ENCODE measurements around the gene NSG2.

DNA sequence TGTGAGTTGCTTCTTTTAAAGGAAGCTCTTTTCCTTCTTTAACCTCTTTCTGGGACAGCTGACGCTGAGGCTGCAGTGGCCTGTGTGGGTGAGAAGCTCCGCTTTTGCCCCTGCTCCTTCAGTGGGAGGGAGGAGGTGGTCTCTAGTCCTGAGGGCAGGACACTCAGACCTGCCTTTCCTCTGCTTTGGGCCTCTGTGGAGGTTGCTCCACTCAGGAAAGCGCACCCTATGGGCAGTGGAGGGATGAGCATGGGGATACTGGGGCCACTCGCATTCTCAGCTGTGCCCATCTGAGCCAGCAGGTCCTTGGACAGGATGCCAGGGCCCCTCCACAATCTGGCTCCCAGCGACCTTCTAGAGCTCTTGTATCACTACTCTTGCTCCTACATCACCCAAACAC is 111.5 kb downstream of the NSG2 start:
- TF ChIP-seq, protein P1, sequence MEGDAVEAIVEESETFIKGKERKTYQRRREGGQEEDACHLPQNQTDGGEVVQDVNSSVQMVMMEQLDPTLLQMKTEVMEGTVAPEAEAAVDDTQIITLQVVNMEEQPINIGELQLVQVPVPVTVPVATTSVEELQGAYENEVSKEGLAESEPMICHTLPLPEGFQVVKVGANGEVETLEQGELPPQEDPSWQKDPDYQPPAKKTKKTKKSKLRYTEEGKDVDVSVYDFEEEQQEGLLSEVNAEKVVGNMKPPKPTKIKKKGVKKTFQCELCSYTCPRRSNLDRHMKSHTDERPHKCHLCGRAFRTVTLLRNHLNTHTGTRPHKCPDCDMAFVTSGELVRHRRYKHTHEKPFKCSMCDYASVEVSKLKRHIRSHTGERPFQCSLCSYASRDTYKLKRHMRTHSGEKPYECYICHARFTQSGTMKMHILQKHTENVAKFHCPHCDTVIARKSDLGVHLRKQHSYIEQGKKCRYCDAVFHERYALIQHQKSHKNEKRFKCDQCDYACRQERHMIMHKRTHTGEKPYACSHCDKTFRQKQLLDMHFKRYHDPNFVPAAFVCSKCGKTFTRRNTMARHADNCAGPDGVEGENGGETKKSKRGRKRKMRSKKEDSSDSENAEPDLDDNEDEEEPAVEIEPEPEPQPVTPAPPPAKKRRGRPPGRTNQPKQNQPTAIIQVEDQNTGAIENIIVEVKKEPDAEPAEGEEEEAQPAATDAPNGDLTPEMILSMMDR (IDR thresholded peaks at IDR 0.05 in 4 of 5, conservative IDR thresholded peaks at IDR 0.05 in 1 of 5): no peak
- TF ChIP-seq POLR2A (IDR thresholded peaks at IDR 0.05): no peak
